Liver (tissue), 3 donors: ENCODE data around the gene SPARC.

Source experiments
- EGR1 ChIP-seq, 2 donors: IDR thresholded peaks; 2 replicates each; pipeline ENCODE4 v1.6.1; 2016 to 2018; ENCODE audit warnings: antibody characterized with exemption in 2 of 2, low read depth in 2 of 2
- TF ChIP-seq, protein P1 (sequence below): IDR thresholded peaks from 2 replicates; pipeline ENCODE4 v1.6.1; 2016; ENCODE audit warnings: antibody characterized with exemption
- TF ChIP-seq, protein P2 (sequence below): fragments of 150-350 bp; IDR thresholded peaks from 2 replicates; pipeline ENCODE4 v1.5.1; 2017; ENCODE audit warnings: improper control_type of control experiment, low read depth, low read length; ENCODE audit not compliant: missing input control
- donor health status: healthy.
- donor health status: healthy.

DNA sequence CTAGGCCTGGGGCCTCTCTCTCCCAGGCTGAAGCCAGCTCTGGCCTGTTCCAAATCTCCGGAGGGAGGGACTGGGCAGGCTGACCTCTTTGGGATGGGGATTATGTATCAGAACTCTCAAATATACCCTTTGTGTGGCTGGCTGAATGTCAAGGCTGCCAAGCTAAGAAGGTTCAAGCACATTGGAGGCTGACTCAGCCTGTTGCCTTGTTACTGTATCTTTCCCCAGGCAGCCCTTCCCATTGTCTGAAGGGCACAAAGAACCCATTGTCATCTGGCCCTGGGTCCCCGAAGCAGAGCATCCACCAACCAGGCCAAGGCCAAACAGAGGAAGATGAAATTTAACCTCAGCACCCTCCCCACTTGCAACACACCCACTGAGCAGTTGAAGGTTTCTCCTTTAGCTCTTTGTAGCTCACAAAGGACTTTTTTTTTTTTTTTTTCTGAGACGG lies 7.3 kb upstream of the SPARC start:
- TF ChIP-seq, protein P1, sequence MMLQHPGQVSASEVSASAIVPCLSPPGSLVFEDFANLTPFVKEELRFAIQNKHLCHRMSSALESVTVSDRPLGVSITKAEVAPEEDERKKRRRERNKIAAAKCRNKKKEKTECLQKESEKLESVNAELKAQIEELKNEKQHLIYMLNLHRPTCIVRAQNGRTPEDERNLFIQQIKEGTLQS: no peak
- TF ChIP-seq EGR1 (IDR thresholded peaks at IDR 0.05; ENCODE audit: low read depth in 2 of 2): no peak
- TF ChIP-seq, protein P2, sequence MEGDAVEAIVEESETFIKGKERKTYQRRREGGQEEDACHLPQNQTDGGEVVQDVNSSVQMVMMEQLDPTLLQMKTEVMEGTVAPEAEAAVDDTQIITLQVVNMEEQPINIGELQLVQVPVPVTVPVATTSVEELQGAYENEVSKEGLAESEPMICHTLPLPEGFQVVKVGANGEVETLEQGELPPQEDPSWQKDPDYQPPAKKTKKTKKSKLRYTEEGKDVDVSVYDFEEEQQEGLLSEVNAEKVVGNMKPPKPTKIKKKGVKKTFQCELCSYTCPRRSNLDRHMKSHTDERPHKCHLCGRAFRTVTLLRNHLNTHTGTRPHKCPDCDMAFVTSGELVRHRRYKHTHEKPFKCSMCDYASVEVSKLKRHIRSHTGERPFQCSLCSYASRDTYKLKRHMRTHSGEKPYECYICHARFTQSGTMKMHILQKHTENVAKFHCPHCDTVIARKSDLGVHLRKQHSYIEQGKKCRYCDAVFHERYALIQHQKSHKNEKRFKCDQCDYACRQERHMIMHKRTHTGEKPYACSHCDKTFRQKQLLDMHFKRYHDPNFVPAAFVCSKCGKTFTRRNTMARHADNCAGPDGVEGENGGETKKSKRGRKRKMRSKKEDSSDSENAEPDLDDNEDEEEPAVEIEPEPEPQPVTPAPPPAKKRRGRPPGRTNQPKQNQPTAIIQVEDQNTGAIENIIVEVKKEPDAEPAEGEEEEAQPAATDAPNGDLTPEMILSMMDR: no peak
